ENCODE results near the gene PTGS2.

Gene PTGS2

GRCh38 chr1:186680245-186681061 is at the start of gene PTGS2:
Gene PTGS2, minus strand, starts transcription at chr1:186680423. Its CDS starts 133 bp downstream, at chr1:186680290.
- DNase-seq = peak; percentile 96

- DNase-seq = peak; percentile 80
Observed at GRCh38 chr1:186722711-186723309, 42.6 kb upstream of the PTGS2 start.

DNA sequence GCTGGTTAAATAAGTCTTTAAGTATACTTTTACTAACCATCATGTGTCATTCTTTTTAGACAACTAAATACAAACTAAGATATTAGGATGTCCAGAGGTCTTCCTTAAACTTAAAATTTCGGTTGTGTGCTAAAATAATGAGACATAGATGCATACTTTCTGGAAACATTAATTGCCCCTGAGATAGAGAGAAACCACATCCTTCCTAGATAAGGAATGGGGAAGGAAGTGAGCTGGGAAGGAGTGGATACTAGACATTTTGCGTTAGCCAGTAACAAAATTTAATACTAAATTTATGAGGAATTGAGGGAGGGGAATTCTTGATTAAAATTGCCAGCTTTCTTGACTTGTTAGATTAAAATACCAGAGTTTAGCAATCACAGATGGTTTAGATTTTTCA is 37.1 kb upstream of the PTGS2 start:
- no peak for DNase-seq

DNA sequence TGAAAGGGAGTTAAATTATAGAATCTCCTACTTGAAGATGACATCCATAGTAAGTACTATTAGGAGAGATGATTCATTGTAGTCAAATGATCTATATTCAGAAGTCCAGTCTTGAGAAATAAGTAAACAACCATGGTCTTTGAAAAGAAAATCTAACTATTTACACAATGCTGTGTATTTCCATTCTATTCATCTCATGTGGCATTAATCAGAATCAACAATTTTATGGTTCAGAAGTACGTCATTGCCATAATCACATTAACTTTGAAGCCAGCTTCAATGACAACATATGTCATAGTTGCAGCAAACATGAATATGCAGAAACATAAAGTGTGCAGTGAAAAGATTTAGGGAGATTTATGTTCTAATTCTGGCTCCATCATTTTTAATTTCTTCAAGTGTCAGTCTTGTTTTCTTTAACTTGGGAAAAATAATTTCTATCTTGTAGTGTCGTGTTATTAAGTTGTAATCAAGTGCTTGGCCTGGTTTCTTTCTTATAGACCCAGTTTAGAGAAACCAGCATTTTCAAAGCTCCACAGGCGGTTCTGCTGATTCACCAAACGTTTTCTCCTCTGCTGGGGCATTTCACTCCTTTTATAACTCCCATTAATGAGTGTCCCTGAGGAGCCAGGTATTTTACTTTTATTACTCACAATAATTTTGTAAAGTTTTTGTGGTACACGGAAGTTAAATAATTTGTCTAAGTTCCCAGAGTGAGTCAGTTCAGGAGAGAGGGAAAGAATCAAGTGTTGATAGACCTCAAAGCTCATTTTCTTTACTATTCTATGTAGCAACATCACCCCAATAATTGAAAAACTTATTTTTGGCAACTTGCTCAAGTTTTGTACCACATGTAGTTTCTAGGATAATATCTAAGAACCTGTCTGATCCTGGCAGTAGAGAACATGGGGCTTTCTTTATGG is 35.9 kb upstream of the PTGS2 start:
- DNase-seq = peak; percentile 93

GRCh38 chr1:186710696-186711095 is 30.5 kb upstream of the PTGS2 start:
- no peak for DNase-seq

DNA sequence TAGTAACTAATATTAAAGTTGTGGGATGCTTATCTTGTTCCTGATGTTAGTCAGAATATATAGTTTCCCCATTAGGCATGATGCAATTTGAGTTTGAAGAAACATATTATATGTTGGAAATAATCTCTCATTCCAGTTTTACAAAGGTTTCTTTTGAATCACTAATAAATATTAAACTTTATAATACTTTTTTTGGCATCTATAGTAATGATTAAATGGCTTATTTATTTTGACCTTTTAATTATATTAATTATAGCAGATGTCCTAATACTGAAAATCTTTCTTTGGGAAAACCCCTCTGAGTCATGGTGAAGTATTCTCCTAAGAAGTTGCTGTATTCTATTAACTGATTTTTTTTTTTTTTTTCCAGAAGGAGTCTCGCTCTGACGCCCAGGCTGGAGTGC is 28.5 kb upstream of the PTGS2 start:
- peak; percentile 15 for DNase-seq

- DNase-seq = no peak
Observed at GRCh38 chr1:186703209-186703766, 23.1 kb upstream of the PTGS2 start.

DNA sequence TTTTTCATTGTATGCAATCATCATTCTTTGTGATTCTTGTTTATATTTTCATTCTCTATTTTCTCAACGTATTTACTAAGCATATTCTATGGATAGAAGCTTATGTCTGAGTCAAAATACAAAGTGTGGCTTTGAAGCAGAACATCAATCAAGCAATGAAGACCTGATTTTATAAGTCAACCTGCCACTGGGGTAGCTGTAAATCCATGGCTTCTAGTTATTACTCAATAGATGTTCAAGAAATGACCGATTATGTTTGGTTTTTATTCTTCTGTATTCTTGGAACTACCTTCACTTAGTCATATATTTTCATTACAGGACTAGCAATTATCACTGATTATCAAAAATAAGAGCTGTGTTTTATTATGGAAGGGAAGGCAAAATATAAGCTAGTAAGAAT is 20.5 kb upstream of the PTGS2 start:
- no peak for DNase-seq

DNA sequence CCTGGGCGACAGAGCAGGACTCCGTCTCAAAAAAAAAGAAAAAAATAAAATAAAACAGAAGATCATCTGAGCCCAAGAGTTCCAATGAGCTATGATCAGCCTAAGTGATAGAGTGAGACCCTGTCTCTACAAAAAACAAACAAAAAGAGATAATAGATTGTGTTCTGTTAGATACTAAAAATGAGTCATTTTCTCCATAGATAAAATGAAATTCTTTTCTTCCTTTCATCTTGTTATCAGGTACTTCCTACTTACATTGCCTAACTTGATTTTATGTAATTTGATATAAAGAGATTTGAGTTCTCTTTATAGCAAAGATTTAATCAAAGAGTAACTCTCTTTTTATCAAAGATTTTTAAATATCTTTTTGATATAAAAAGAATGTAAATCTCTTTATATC is 19.3 kb upstream of the PTGS2 start:
- DNase-seq = no peak

DNA sequence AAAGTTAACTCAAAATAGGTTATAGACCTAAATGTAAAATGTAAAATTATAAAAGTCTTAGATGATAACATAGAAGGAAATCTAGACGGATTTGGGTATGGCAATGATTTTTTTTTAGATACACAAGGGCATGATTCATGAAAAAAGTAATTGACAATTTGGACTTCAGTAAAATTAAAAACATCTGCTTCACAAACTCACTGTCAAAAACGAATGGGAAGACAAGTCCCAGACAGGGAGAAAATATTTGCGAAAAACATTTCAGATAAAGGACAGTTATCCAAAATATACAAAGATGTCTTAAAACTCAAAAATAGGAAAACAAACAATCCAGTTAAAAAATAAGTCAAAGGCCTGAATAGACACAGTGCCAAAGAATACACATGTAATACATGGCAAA is 9.7 kb upstream of the PTGS2 start:
- DNase-seq = no peak

GRCh38 chr1:186689376-186689775 is 9.2 kb upstream of the PTGS2 start:
- no peak for DNase-seq

DNA sequence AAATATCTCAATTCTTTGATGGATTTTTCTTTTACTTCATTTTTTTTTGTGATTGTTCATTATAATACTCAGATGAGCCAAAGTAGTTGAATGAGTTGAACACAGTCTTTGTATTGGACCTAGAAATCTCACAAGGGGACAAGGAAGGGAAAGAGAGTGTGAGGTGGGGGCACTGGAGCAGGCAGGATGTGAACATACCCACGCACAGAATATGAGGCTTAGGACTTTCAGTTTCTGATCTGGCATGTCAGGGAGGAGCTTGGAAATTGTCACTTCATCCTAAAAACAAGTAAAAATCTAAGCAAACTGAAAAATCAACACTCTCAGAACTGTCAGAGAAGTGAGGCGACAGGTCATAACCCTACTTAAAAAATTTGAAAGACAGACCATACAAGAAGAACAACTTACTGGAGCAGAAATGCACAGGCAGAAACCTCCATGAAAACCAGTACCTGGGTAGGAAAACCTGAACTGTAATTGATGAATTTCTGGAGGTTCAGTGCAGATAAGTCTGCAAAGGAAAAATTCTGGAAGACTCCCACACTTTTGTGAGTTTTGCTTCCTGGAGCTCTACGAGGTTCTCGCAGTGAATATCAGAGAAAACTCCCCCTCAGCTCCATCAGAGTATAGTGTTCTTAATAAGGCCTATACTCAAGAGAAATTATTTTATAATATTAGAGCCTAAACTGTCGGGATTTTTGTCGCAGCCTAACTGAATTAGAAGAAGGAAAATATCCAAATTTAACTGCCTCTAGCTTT is 3.6 kb upstream of the PTGS2 start:
- DNase-seq = no peak

GRCh38 chr1:186682736-186683135 is 2.5 kb upstream of the PTGS2 start:
- DNase-seq = no peak

GRCh38 chr1:186681801-186682200 is 1.6 kb upstream of the PTGS2 start:
- no peak for DNase-seq

- no peak for DNase-seq
Observed at GRCh38 chr1:186681121-186681520, 898 bp upstream of the PTGS2 start.

DNA sequence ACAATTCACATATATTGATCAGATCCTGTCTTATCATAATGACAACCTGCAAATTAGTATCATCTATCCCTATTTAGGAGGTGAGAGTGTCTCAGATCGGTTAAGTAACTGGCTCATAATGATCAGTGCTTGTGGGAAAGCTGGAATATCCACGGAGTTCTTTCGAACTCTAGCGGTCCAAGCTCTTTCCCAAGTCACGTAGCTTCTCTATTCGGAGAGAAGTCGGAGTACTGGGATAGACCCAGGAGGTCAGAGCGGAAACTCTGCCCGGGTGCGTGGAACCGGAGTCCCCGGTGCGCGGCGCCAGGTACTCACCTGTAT is 339 bp downstream of the PTGS2 start:
- DNase-seq = no peak

DNA sequence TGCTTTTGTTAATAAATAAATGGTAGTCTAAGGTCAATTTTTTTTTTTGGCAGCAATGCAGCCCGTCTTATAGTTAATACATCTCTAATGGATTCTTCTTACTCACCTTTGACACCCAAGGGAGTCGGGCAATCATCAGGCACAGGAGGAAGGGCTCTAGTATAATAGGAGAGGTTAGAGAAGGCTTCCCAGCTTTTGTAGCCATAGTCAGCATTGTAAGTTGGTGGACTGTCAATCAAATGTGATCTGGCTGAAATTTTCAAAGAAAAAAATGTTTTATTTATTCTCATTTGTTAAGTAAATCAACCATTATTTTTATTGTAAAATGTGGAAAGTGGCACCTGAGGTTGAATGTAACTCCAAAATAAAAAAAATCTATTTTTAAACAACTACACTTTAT is 2.1 kb downstream of the PTGS2 start:
- DNase-seq = no peak

GRCh38 chr1:186672596-186672995 is 7.6 kb downstream of the PTGS2 start:
- no peak for DNase-seq

- no peak for DNase-seq
Observed at GRCh38 chr1:186672131-186672530, 8.1 kb downstream of the PTGS2 start.

DNA sequence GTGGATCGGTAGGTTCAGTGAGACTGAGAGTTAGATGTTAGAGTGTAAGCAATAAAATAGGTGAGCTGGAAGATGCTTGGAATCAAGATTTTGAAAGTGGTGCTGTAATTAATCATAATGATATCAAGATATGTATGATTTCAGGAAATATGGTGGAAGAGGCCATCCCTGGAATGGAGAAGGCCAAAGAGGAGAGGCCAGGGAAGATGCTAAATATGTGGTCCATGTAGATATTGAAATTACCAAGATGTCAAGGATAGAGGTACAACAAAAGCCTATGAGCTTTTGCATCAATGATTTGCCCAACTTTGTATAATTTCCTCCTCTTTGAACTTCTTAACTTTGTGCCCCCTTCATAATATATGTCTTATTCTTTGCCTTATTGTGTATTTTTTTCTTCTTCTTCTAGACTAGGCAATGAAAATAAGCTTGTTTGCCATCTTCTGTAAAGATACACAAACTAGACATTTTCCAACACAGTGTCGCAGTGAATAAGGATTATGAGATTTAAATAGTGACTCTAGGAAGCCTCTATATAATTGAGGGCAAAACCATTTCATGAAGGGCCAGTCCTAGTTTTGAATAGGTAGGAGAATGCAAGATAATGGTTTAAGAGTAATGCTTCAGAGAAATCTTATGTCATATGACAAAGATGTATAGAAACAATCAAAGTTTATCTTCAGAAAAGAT is 8.9 kb downstream of the PTGS2 start:
- DNase-seq = no peak

GRCh38 chr1:186670297-186671135 is 9.7 kb downstream of the PTGS2 start:
- no peak for DNase-seq
